Right hindlimb (tissue), 1 donor: ENCODE measurements around the gene PXMP2.
A peak's percentile ranks its signal among the peaks of the same experiment; 100 is the strongest.

Source experiments
- DNase-seq: peaks from one replicate; pipeline ENCODE4 v3.0.0-alpha.2; 2018

PXMP2 gene

GRCh38 chr12:132687211-132688164 lies at the start of gene PXMP2, which contains the start of gene POLE:
Gene PXMP2, plus strand, starts transcription at chr12:132687587. Its CDS starts 84 bp downstream, at chr12:132687671.
Gene POLE, minus strand, starts transcription at chr12:132687342. Its CDS starts 27 bp downstream, at chr12:132687315.
- peak; percentile 97 for DNase-seq

GRCh38 chr12:132637811-132638210 lies 49.6 kb upstream of the PXMP2 start:
- DNase-seq, result no peak

- no peak for DNase-seq
These were observed 48.6 kb upstream of the PXMP2 start for GRCh38 chr12:132638541-132639408.

- DNase-seq, result no peak
These were observed 47.3 kb upstream of the PXMP2 start for GRCh38 chr12:132639956-132640520.

GRCh38 chr12:132640936-132641335 lies 46.5 kb upstream of the PXMP2 start:
- DNase-seq, result no peak

GRCh38 chr12:132641811-132642650 lies 45.4 kb upstream of the PXMP2 start:
- DNase-seq, result no peak

GRCh38 chr12:132642846-132643835 lies 44.2 kb upstream of the PXMP2 start:
- no peak for DNase-seq

- no peak for DNase-seq
These were observed 40.5 kb upstream of the PXMP2 start for GRCh38 chr12:132646850-132647249.

- DNase-seq, result no peak
These were observed 39.5 kb upstream of the PXMP2 start for GRCh38 chr12:132647858-132648257.

- DNase-seq, result no peak
These were observed 38.7 kb upstream of the PXMP2 start for GRCh38 chr12:132648616-132649225.

GRCh38 chr12:132649226-132649945 lies 38.0 kb upstream of the PXMP2 start:
- no peak for DNase-seq

GRCh38 chr12:132651444-132652100 lies 35.8 kb upstream of the PXMP2 start:
- DNase-seq, result no peak

- no peak for DNase-seq
These were observed 33.7 kb upstream of the PXMP2 start for GRCh38 chr12:132653567-132654290.

- no peak for DNase-seq
These were observed 30.2 kb upstream of the PXMP2 start for GRCh38 chr12:132657004-132657727.

- DNase-seq, result no peak
These were observed 29.1 kb upstream of the PXMP2 start for GRCh38 chr12:132658149-132658894.

GRCh38 chr12:132659146-132659545 lies 28.2 kb upstream of the PXMP2 start:
- no peak for DNase-seq

GRCh38 chr12:132660052-132660451 lies 27.3 kb upstream of the PXMP2 start:
- DNase-seq, result no peak
